Skin epidermis (tissue), 12 donors: ENCODE results near the gene NFYC.
"Not testable (repeated sequence)": the region's sequence is repeated elsewhere in the genome, so short reads cannot be mapped to it uniquely, and the experiment has no call there.

ENCODE experiments used
- H3K27ac ChIP-seq, 21 experiments: fragments of 200-600 bp; sonication (generic) in 11 of 21; one replicate each; pipeline ENCODE4 v1.5.0; 2020; ENCODE audit warnings: mild to moderate bottlenecking in 3 of 21, inconsistent platforms in 2 of 21, moderate library complexity in 2 of 21
- H3K4me3 ChIP-seq, 7 experiments: fragments of 200-600 bp; sonication (generic) in 2 of 7; one replicate each; pipeline ENCODE4 v1.5.0; 2020; ENCODE audit warnings: inconsistent platforms in 2 of 7, mild to moderate bottlenecking in 2 of 7, moderate library complexity in 1 of 7

NFYC gene

DNA sequence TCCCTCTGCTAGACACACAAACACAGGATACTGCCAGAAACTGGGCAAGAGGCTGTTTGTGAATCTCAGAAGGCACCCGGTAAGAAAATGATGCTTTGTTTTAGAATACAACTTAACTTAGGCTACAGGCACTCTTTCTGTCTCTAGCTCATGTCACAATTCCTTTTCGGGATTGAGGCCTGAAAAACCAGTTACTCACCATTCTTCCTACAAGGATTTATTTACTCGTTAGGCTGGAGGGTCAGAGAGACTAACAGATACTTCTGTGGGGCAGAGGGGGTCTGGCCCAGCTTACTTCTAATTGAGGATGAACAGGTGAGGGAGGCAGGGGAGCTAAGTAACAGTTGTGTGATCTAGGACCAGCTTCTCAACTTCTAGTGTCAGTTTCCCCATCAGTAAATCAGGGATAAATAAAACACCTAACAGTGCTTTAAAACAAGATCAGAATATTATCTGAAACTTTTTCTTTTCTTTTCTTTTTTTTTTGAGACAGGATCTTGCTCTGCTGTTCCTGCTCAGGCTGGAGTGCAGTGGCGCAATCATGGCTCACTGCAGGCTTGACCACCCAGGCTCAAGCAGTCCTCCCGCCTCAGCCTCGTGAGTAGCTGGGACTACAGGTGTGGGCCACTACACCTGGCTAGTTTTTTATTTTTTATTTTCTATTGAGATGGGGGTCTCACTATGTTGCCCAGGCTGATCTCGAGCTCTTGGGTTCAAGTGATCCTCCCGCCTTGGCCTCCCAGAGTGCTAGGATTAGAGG is 31.9 kb downstream of the NFYC start:
- Histone ChIP-seq H3K4me3 (no peak overlapping the region), H3K27ac (no peak overlapping the region)

DNA sequence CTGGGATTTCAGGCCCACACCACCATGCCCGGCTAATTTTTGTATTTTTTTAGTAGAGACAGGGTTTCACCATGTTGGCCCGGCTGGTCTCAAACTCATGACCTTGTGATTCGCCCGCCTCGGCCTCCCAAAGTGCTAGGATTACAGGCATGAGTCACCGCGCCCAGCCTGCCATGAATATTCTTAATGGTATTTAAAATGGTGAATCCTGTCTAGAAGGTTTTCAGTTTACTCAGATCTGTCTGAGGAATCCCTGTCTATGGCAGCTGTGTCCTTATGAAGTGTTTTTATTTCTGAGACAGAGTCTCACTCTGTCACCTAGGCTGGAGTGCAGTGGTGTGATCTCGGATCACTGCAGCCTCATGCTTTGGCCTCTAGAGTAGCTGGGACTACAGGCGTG is 36.2 kb downstream of the NFYC start:
- H3K4me3 ChIP-seq, H3K27ac ChIP-seq: not testable (repeated sequence)

DNA sequence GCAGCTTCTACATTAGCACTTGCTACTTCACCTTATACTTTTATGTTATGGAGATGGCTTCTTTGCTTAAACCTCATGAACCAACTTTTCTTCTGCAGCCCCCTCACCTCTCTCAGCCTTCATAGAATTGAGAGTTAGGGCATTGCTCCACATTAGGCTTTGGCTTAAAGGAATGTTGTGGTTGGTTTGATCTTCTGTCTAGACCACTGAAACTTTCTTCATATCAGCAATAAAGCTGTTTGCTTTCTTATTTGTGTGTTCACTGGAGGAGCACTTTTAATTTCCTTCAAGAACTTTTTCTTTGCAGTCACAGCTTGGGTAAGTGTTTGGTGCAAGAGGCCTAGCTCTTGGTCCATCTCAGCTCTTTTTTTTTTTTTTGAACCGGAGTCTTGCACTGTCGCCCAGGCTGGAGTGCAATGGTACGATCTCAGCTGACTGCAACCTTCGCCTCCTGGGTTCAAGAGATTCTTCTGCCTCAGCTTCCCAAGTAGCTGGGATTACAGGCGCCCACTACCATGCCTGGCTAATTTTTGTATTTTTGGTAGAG is 37.9 kb downstream of the NFYC start:
- not testable (repeated sequence) for H3K27ac ChIP-seq, H3K4me3 ChIP-seq

DNA sequence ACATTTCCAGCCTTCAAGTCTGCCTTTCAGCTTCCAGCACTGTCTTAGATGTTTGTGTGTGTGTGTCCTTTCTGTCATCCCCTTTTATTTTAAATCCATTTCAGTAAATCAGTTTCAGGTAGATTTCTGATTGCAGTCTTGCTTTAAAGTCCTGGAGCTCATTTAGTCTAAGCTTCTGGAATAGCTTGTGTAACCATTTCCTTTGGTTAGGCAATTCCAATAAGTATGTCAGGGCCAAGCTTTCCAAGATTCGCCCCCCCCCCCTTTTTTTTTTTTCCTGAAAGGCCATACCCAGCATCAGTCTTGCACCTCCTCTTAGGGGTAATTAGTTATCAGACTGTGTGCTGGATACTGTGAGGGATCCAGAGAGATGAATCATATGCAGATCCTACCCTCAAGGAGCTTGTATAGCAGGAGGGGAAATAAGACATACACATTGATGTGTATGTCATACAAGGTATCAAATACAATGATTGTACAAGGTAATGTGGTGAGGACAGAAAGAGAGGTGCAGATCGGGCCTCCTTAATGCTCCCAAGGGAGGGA is 41.3 kb downstream of the NFYC start:
- Histone ChIP-seq H3K4me3 (no peak overlapping the region), H3K27ac (no peak overlapping the region)

DNA sequence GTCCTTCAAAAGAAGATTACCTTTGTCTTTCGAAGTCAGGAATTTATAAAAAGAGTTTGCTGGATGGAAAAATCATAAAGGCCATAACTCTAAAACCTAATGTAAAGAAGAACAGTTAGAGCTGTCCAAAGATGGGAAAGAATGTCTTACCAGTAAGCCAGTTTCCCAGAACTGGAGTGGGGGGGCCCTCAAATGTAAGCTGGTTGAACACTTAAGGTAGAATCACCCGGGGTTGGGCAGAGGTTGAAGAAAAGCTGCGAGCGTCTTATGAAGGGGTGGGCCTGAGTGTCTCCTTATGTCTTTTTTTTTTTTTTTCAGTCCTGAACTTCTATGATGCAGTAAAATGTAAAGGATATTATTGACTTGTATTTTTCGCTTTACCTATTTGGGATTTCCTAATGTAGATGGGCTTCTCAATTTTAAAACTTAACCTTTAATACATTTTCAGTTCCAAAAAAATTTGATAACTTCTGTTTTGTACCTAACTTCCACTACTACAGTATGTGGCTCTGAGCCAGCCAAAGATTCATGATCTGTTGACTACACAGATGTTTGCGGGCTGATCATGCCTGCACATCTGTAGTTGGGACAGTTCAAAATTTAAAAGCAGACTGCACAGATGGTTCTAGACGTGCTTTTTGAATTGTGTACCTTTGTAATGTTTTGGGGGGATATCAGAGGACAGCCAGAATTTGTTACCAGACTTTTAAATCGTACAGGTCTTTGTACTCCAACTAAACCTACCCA is 43.6 kb downstream of the NFYC start:
- Histone ChIP-seq H3K4me3 (no peak overlapping the region), H3K27ac (no peak overlapping the region)

DNA sequence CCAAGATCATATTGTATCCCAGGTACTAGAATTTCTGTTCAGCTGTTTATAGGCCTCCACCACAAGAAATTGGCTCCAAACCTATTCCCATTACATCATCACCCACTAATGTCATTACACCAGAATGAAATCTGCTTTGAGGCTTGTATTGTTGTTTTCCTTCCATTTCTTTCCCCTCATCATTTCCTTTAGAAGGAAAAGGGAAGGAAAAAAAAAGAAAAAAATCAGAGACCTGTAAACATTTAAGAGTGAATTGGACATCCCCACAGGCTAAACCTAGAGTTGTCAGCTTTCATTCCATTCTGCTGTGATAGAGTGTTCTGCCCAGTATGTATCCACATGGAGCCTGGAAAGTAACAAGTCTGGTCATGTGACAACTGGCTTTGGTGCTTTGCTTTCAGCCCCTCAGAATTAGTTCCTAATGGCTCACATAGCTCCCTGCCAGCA is 44.6 kb downstream of the NFYC start:
- H3K27ac ChIP-seq = no peak overlapping the region

DNA sequence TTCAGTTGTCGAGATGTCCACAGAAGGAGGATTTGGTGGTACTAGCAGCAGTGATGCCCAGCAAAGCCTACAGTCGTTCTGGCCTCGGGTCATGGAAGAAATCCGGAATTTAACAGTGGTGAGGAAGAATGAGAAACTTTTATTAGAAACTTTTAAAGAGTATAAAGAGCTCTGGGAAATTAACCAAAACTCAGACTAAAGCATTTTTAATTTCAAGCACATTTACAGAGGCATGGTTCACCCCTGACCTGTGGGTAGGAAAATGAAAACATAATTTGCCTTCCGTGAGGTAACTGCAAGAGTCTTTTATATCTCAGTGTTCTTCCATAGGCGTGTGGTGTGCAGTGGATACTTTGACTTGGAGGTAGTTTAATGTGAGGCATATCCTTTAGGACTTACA is 47.3 kb downstream of the NFYC start:
- no peak overlapping the region for H3K4me3 ChIP-seq
- H3K27ac ChIP-seq = no peak overlapping the region

More for the DNA sequence above, 44.6 kb downstream of the NFYC start:
- H3K4me3 ChIP-seq = no peak overlapping the region

DNA sequence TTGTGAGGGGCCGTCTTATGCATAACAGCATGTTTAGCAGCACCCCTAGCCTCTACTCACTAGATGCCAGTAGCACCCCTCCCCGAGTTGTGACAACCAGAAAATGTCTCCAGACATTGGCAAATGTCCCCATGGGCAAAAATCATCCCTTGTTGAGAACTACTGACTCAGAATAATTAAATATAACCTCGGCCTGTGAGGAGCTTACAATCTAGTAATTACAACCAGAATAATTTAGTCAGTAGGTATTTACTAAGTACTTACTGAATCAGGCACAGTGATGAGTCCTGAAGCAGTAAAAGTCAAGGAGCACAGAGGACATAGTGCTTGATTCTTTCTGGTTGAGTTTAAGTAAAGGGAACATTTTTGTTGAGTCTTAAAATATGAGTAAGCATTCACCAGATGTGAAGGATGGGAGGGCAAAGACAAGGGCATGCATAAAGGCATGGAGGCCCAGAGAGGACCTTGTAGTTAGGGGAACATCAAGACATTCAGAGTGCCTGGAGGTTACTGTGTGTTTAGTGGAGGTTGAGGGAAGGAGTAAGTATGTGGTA is 48.0 kb downstream of the NFYC start:
- Histone ChIP-seq H3K27ac (no peak overlapping the region), H3K4me3 (no peak overlapping the region)

DNA sequence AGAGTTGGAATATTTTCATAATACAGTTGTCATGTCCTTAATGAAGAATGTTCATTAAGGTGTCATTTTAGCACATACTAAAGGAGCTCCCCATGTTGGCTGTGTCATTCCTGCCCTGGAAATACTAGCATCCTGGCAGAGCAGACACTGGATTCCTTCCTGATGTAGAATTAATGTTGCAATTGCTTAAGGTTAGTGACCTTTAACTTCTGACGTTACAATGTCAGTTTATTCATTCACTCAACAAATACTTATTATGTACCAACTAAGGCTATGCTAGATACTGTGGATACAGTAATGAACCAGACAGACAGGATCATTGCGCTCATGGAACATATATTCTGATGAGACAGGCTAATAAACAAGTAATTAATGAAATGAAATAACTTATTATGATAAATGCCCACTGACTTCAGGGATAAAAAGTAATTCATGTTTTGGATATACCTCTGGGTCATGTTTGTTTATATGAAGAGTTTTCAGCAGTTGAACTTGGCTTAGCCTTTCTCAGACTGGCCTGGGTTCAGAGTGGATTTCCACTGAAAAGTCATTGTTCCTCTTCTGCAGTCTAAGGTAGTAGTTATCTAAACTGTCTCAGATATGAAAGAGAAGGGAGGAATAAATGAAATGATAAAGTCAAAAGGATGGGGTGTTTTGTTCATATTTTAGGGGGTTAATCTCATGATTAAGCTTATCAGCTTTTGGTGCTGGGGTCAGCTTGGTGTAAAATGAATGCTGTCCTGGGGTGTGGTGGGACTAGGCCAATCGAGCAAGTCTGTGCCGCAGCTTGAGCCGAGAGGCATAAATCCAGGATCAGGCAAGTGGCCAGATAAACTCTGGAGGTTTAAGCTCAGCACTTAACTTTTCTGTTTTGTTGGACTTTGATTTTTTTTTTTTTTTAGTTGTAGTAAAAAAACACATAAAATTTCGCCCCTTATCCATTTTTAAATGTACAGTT is 48.8 kb downstream of the NFYC start:
- no peak overlapping the region for H3K4me3 ChIP-seq

DNA sequence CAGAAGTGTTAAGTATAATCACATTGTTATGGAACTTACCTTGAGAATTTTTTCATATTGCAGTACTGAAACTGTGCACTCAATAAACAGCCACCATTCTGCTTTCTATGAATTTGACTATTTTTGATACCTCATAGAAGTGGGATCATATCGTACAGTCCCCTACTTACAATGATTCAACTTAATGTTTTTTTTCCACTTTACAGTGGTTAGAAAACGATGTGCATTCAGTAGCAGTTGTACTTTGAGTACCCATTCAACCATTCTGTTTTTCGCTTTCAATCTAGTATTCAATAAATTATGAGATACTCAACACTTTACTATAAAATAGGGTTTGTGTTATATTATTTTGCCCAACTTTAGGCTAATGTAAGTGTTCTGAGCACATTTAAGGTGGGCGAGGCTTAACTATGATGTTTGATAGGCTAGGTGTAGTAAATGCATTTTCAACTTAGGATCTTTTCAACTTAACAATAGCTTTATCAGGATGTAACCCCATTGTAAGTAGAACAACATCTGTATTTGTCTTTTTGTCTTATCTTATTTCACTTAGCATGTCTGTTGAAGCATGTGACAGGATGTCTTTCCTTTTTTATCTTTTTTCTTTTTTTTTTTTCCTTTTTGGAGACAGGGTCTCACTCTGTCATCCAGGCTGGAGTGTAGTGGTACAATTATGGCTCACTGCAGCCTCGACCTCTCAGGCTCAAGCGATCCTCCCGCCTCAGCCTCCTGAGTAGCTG is 49.7 kb downstream of the NFYC start:
- Histone ChIP-seq H3K27ac (no peak overlapping the region), H3K4me3 (no peak overlapping the region)

More for the DNA sequence above, 48.8 kb downstream of the NFYC start:
- H3K27ac ChIP-seq = peak overlapping the region in 1 of 21 experiments; percentile 31

DNA sequence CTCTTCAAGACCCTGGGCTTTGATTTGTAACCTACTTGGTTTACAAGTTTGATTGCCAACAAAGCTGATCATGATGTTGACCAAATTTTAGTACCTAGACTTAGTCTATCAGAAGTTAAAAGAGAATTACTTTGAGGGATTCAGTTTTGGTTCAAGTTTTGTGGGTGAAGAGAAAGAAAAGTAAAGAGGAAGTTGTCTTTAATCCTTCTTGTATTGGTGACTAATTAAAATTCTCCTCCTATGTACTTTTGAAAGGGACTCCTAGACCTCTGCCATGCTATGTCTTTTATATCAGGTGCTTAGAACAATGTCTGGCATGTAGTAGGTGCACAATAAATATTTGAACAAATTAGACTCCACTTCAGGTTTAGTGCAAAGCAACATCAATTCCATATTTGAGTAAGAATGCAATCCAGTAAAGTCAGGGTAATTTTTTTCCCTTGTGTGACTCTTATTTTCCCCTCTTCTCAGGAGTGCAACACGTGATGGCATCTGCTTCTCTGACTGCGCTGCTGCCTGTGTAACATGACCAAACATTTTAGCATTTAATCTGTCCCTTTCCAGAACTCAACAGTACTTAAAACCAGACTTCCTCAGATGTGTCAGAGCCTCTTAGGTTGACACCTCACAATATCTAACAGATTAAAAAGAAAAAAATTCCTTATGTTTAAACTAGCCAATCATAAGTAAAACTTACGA is 51.0 kb downstream of the NFYC start:
- no peak overlapping the region for H3K27ac ChIP-seq

DNA sequence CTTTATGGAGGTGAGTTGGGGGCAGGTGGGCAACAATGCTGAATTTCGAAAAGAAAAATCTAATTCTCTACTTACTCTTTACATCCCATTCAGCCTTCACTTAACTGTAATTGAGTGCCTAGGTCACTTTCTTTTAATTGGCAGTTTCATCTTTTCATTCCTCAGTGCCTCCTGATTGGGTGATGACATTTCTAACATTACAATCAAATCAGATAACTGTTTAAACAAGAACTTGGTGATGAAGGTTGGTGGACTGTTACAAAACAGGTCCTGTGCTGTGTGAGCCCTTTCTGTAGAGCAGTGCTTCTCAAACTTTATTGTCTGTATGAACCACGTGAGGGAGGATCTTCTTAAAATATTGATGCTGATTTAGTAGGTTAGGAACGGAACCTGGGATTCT is 51.9 kb downstream of the NFYC start:
- Histone ChIP-seq H3K27ac (no peak overlapping the region), H3K4me3 (no peak overlapping the region)

More for the DNA sequence above, 51.0 kb downstream of the NFYC start:
- no peak overlapping the region for H3K4me3 ChIP-seq

DNA sequence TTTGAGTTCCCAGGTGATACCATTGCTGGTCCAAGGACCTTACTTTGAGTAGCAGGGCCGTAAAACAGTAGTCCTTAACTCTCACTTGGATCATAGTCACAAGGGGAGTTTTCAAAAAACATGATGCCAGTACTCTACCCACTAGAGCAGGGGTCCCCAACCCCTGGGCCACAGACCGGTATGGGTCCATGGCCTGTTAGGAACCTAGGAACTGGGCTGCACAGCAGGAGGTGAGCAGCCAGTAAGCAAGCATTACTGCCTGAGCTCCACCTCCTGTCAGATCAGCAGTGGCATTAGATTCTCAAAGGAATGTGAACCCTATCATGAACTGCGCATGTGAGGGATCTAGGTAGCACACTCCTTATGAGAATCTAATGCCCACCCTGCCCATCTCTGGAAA is 52.4 kb downstream of the NFYC start:
- Histone ChIP-seq H3K4me3 (no peak overlapping the region), H3K27ac (no peak overlapping the region)

DNA sequence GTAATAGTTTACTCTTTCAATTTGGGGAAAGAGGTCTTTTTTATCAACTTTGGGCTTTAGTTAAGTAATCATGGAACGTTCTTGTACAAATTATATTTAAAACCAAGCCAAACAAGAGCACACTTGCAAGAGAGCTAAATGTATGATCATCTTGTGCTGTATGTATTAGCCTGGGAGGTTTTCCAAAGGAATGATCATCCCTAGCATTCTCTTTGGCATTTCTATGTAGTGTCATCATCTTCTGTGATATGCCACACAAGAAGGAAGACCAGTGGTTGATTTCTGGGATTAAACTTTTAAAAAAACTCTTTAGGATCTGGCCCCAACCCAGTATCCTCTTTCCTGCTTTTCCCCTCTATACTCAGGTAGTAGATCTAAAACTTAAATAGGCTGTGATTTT is 53.7 kb downstream of the NFYC start:
- Histone ChIP-seq H3K4me3 (no peak overlapping the region), H3K27ac (no peak overlapping the region)

DNA sequence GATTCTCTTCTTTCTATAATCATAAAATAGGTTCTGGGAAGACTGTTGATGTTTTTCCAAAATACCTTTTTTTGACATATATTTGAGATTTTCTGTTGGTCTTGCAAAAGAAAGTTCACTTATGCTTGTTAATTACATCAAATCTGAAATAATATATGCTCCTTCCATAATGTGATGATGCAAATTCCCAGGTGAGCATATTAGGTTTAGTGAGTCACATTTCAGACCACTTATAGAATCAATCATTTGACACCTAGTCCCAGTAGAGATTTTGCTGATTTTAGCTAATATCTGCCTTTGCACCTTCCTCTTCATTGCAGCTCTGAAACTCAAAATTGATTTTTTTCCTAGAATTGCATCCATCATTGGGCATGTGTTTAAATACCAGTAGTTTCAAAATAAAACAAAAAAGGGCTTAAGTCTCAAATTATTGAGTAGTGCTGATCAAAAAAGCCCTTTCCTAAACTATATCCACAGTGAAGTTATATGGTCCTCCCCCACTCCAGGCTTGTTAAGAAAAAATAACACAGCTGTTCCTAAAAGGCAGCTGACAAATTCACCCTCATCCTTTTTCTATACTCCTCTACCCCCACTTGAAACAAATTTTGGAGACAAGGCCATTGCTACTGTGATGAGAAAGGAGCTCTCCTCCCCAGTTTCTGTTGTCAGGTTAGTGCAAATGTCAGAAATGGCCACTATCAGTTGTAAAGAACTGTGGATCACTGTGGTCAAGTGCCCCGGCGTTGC is 55.0 kb downstream of the NFYC start:
- no peak overlapping the region for H3K4me3 ChIP-seq
- no peak overlapping the region for H3K27ac ChIP-seq

DNA sequence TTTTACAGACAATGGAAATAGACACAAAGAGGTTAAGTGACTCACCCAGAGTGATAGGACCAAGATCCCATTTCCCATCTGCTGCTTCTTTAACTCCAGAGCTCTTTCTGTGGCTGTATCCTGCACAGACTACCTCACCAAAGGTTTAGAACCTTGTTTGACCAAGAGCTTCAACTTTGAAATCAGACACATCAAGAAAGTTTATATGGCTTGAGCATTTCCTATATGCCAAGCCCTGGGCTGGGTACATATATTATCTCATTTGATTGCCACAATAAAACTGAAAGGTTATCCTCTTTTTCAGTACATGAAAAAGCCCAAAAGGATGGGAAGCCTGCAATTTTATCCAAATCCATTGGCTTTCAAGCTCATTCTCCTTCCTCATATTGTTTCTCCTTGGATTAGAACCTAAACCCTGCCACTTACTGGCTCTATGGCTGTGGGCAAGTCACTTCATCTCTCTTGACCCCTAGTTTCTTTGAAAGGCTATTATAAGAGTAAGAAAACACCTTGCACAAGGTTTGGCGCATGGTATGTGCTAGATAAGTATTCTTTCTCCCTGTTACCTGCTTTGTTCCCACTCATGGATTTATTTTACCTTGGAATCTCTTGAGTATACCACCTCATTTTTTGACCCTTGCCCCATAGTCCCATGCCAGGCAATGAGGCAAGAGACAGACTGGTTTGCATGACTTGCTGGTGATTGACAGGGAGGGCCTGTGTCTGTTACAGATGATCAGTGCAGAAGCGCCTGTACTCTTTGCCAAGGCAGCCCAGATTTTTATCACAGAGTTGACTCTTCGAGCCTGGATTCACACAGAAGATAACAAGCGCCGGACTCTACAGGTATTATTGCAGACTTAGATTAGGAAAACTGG is 57.6 kb downstream of the NFYC start:
- Histone ChIP-seq H3K4me3 (no peak overlapping the region), H3K27ac (no peak overlapping the region)
